HG03039 (cell line): ENCODE results near the gene ATF2.
"Not testable (repeated sequence)": the region's sequence is repeated elsewhere in the genome, so short reads cannot be mapped to it uniquely, and the experiment has no call there.

Experiments
- ATAC-seq: cut with Tn5 transposase; IDR thresholded peaks from one replicate; pipeline ENCODE4 v1.9.1; 2021; ENCODE audit warnings: mild to moderate bottlenecking, moderate library complexity; ENCODE audit not compliant: unreplicated experiment

Gene ATF2

GRCh38 chr2:175103191-175103590 is 64.8 kb downstream of the ATF2 start:
- no peak for ATAC-seq

- ATAC-seq, result no peak
Measured at GRCh38 chr2:175101514-175101913, 66.5 kb downstream of the ATF2 start.

DNA sequence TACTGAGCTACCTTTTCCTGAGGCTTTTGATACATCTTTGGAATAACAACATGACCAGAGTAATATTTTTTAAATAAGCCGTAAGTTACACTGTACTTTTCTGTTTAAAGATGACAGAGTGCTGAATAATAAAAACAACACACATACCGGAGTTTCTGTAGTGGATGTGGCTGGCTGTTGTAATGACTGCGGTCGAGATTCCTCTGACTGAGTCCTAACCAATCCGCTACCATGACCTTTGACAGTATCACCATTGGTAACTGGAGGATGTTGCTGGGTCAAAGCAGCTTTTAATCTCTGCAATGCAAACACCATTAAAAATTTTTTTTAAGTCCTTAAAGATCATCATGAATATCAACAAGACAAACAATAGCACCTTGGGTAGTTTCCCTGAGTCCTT is 70.7 kb downstream of the ATF2 start:
- no peak for ATAC-seq

DNA sequence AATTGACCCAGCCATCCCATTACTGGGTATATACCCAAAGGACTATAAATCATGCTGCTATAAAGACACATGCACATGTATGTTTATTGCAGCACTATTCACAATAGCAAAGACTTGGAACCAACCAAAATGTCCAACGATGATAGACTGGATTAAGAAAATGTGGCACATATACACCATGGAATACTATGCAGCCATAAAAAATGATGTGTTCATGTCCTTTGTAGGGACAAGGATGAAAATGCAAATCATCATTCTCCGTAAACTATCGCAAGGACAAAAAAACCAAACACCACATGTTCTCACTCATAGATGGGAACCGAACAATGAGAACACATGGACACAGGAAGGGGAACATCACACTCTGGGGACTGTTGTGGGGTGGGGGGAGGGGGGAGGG is 83.9 kb downstream of the ATF2 start:
- ATAC-seq, result not testable (repeated sequence)

- ATAC-seq, result no peak
Measured at GRCh38 chr2:175080479-175080878, 87.5 kb downstream of the ATF2 start.

- ATAC-seq, result no peak
Measured at GRCh38 chr2:175076272-175076671, 91.7 kb downstream of the ATF2 start.

DNA sequence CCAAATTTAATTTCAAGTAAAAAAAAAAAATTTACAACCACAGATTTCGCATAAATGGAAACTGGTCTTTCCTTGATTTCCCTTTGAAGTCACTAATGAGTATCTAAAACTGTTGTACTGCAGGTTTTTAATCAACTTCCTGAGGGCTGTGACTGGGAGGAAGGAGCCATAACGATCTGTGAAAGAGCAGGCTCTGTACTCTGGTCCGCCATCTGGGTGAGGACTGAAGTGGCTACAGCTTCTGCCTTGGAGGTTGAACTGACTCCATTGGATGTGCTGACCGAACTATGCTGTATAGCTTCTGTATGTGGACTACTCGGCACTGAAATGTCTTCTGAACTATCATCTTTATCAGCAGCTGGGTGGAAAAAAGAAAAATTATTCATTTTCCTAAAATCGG is 93.5 kb downstream of the ATF2 start:
- no peak for ATAC-seq

DNA sequence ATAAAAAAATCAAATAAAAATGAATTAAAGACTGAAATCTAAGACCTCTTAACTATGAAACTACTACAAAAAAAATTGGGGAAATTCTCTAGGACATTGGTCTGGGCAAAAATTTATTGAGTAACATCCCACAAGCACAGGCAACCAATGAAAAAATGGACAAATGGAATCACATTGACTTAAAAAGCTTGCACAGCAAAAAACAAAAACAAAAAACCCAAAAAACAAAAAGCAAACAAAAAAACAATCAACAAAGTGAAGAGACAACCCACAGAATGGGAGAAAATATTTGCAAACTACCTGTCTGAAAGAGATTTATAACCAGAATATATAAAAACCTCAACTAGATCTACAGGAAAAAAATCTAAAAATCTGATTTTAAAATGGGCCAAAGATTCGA is 99.5 kb downstream of the ATF2 start:
- no peak for ATAC-seq

- ATAC-seq, result no peak
Measured at GRCh38 chr2:175066411-175066810, 101.6 kb downstream of the ATF2 start.

DNA sequence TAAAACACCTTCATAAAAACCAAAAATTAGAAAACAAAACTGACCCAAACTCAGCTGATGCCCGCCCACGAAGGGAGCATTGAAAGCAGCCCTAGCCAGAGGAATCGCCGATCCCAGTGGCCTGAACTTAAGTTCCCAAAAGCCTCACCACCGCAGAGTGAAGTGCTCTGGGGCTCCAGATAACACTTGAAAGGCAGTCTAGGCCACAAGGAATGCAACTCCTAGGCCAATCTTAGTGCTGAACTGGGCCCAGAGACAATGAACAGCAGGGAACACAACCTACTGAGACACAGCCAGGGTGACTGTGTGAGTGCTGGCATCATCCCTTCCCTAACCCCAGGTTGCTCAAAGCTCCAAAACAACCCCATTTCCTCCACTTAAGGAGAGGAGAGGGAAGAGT is 103.2 kb downstream of the ATF2 start:
- no peak for ATAC-seq

DNA sequence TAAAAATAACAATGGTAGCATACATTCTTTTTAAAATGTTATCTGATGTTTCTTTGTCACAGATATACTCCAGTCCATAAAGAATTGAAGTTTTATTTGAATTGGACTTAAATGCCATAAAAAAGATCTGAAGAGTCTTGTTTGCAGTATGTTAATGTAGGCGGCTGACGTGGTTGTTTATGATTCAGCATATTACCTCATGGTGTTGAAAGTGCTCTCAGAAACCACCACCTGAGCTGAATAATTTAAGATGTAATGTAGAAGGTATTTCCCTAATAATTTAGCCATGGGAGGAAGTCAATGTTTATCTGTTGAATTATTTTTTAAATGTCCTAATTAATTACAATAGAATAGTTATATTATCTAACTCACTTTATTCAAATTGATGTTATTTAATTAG is 104.3 kb downstream of the ATF2 start:
- no peak for ATAC-seq

DNA sequence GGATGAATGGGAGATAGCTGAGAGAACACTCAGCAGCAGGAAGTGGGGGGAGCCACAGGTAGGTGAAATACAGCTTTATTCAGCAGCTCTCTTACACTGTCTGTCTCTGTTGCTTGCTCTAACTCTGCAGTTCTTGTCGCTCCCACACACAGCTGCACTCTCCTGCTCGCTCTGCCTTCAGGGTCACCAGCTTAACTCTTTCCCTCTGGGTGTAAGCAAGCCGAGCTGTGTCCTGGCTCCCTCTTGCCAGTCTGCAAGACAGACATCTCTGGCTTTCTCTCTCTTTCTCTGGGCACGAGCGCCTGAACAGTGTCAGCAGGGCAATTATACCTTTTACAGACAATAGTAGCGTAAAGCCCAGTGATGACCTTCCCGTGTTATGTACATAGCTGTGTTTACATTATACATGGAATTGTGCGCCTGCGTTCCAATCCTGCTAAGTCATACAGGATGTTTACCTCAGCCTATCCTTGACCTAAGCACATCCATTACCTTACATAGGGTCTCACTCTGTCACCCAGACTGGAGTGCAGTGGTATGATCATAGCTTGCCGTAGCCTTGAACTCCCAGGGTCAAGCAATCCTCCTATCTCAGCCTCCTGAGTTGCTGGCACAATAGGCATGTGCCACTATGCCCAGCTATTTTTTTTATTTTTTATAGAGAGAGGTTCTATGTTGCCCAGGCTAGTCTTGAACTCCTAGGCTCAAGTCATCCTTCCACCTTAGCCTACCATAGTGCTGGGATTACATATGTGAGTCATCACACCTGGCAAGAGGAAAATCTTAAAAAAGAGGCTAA is 105.0 kb downstream of the ATF2 start:
- no peak for ATAC-seq

DNA sequence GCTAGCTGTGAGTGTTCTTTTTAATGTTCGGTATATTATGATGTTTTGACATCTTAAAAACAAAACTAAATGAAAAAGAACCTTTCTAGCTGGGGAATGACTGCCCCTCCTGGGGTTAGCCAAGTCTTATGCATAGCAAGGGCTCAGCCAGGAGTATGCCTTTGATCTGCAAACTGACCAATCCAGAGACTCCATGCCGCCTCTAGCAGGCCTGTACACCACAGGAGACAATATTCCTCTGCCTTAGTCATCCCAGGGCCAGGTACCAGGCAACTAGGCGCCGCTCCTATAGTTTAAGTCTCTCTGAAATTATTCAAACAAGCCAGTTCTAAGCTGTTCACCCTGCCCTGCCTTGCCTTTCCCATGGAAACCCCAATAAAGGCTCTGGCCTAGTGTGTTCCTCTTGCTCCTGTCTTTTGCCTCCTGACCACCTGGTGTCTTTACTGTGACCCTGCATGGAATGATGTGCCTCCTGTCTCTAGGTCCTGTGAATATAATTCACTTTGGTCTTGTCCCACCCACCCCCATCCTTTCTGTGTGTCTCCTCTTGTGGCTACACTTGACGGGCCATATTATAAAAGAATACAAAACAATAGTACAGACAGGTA is 110.8 kb downstream of the ATF2 start:
- no peak for ATAC-seq

GRCh38 chr2:175055993-175056392 is 112.0 kb downstream of the ATF2 start:
- ATAC-seq, result no peak

- ATAC-seq, result no peak
Measured at GRCh38 chr2:175054340-175054739, 113.7 kb downstream of the ATF2 start.

DNA sequence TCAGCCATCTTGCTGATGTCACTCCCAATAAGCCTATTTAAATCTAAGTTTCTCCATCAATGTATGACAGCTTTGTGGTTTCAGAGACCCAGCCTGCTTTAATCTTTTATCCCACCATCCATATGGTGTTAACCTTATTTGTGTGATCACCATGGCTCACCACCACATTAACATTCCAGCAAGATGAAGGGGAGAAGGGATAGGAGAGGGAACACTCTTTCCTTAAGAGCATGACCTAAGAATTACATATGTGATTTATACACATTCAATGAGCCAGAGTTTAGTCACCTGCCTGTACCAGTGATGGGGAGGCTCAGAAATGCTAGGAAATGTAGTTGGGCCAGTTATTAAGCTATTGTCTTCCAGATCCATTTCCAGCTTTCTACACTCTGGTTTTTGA is 118.3 kb downstream of the ATF2 start:
- no peak for ATAC-seq

DNA sequence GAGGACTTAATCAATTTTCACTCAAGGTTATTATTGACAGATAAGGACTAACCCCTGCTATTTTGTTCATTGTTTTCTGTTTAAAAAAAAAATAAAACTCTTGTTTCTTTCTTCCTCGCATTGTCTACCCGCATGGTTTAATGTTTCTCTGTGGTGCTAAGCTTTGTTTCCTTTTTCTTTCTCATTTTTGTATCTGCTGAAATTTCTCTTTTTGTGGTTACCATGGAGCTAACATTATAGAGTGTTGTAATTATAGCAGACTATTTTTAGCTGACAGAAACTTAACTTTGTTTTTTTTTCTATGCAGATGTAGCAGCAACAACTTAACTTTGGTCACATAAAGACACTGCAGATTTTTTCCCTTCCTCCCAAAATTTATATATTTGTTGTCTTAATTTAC is 119.7 kb downstream of the ATF2 start:
- ATAC-seq, result no peak

DNA sequence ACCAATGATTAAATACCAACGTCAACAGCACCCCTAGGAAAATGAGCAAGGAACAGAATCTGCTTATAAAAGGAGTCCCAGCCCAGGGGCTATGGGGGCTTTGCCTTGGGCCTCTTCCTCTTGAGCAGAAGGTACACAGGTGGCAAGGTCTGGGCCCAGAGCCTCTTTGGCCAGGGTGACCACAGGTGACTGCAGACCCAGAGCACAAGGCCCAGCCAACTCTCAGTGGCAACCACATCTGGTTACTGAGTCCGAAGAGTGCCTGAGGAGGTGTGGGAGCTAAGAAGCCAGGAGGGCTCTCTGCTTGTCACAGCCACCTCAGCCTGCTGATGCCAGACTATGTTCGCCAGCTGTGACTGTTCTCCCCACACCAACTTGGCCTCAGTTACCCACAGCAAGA is 128.5 kb downstream of the ATF2 start:
- ATAC-seq, result no peak

DNA sequence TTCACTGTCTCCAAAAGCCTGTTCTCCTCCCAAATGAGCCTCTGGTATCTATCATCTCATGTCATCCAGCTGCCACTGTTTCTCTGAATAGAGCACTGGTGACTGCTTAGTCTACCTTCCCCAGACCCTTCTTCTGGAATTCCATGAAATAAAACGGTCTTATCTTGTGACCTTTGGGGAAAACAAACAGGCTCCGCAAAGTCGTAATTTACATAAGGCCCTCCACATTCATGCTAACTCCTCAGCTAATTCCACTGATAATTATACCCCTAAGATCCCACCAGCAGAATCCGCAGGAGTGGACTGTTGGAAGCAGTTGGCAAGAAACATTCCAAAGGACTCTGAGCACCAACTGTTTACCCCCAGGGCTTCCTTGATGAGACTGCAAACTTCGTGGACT is 129.0 kb downstream of the ATF2 start:
- no peak for ATAC-seq

GRCh38 chr2:175037941-175038340 is 130.1 kb downstream of the ATF2 start:
- ATAC-seq, result no peak

DNA sequence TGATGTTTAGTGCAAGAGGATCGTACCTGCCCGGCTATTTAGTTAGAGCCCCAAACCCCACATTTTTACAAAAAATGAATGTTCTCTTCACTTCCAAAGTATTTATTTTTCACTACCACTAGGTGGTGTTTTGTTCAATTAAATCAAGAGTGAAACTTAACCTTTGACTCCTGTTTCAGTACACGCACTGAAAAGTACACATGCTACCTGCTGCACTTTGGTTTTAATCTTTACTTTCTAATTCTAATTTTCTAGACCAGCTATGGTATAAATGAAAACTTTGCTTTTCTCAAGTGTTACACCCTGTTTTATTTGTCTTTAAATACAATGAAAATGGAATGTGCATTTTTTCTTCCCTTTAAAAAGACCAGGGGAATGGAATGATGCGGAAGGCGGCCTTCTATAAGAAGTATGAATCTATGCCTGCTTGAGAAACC is 131.4 kb downstream of the ATF2 start:
- ATAC-seq, result no peak

DNA sequence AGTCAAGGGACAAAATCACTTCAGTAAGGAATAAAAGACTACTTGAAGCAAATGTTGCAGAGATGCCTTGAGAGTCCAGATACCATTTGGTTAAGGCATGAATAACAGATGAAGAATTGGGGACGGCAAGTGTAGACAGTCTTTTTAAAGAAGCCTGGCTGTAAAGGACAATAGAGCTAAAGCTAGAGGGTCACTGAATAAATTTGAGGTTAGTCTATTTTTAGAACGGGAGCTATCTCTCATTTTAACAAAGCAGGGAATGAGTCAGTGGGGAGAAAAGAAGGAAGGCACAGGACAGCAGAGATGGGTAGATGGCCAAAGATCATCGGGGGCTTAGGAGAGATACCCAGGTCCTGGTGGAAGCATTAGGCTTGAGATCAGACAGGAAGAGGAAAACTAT is 132.2 kb downstream of the ATF2 start:
- no peak for ATAC-seq

GRCh38 chr2:175034716-175035115 is 133.3 kb downstream of the ATF2 start:
- no peak for ATAC-seq
